Left lobe of liver (tissue), 2 donors: Measurements from ENCODE around the gene HMCN2. TPM values are rescaled to one million over a fixed set of nuclear protein-coding genes. Genes with fewer than 3 reads are reported as not detected.
A peak's percentile ranks its signal among the peaks of the same experiment; 100 is the strongest.

Source experiments
- ATAC-seq: fragments of 200-7000 bp; cut with Tn5 transposase; one replicate; pipeline ENCODE4 v1.9.1; 2020; ENCODE audit warnings: mild to moderate bottlenecking, moderate library complexity
- DNase-seq: peaks from one replicate; pipeline ENCODE4 v3.0.0-alpha.2; 2020; ENCODE audit warnings: low spot score
- total RNA-seq: library from RNA; stranded (reverse); gene quantifications from one replicate; pipeline ENCODE4 v1.2.1, GENCODE V29; 2021
- donor health status: DM: no; HTN: no; CAD: no; lungs with moderate emphysema.
- donor health status: DM: no; HTN: yes; CAD: no.

Gene HMCN2
- total RNA-seq, result 3.0 TPM

- DNase-seq (no peak), ATAC-seq (peak; percentile 61)
Observed at GRCh38 chr9:130265431-130266235, at the start of gene HMCN2. TSS of gene HMCN2 (plus strand) at chr9:130265760. CDS start at chr9:130265879, 119 bp downstream.

- ATAC-seq, result no peak
Observed at GRCh38 chr9:130217838-130218237, 47.7 kb upstream of the HMCN2 start.

GRCh38 chr9:130219661-130220096 is 45.9 kb upstream of the HMCN2 start:
- ATAC-seq (peak; percentile 29), DNase-seq (no peak)

More at GRCh38 chr9:130217838-130218237, 47.7 kb upstream of the HMCN2 start:
- DNase-seq, result no peak

GRCh38 chr9:130220352-130220751 is 45.2 kb upstream of the HMCN2 start:
- ATAC-seq, result no peak
- DNase-seq, result no peak

- ATAC-seq, result no peak
- DNase-seq, result no peak
Observed at GRCh38 chr9:130222833-130223232, 42.7 kb upstream of the HMCN2 start.

- DNase-seq, result no peak
- ATAC-seq, result no peak
Observed at GRCh38 chr9:130225071-130225470, 40.5 kb upstream of the HMCN2 start.

- no peak for DNase-seq
Observed at GRCh38 chr9:130225586-130225985, 40.0 kb upstream of the HMCN2 start.

GRCh38 chr9:130226112-130226511 is 39.4 kb upstream of the HMCN2 start:
- ATAC-seq, result no peak
- DNase-seq, result no peak

More at GRCh38 chr9:130225586-130225985, 40.0 kb upstream of the HMCN2 start:
- ATAC-seq, result no peak

GRCh38 chr9:130227833-130228232 is 37.7 kb upstream of the HMCN2 start:
- ATAC-seq (no peak), DNase-seq (no peak)

GRCh38 chr9:130229759-130230158 is 35.8 kb upstream of the HMCN2 start:
- ATAC-seq (no peak), DNase-seq (no peak)

GRCh38 chr9:130230631-130231030 is 34.9 kb upstream of the HMCN2 start:
- ATAC-seq, result no peak
- no peak for DNase-seq

- ATAC-seq (no peak), DNase-seq (no peak)
Observed at GRCh38 chr9:130232899-130233586, 32.5 kb upstream of the HMCN2 start.

- no peak for ATAC-seq
Observed at GRCh38 chr9:130233587-130233945, 32.0 kb upstream of the HMCN2 start.

GRCh38 chr9:130234340-130235260 is 31.0 kb upstream of the HMCN2 start:
- no peak for ATAC-seq
- DNase-seq, result no peak

More at GRCh38 chr9:130233587-130233945, 32.0 kb upstream of the HMCN2 start:
- DNase-seq, result no peak

GRCh38 chr9:130235558-130236435 is 29.8 kb upstream of the HMCN2 start:
- ATAC-seq, result peak; percentile 61
- DNase-seq, result peak; percentile 66

GRCh38 chr9:130236436-130236985 is 29.0 kb upstream of the HMCN2 start:
- no peak for ATAC-seq
- no peak for DNase-seq

- no peak for DNase-seq
Observed at GRCh38 chr9:130237076-130237475, 28.5 kb upstream of the HMCN2 start.

GRCh38 chr9:130237763-130238524 is 27.6 kb upstream of the HMCN2 start:
- ATAC-seq, result no peak

More at GRCh38 chr9:130237076-130237475, 28.5 kb upstream of the HMCN2 start:
- ATAC-seq, result no peak

GRCh38 chr9:130239363-130239695 is 26.2 kb upstream of the HMCN2 start:
- ATAC-seq (no peak), DNase-seq (no peak)

More at GRCh38 chr9:130237763-130238524, 27.6 kb upstream of the HMCN2 start:
- no peak for DNase-seq
